Muscle layer of colon (tissue), 2 donors: ENCODE data around the gene SEMG1.

ENCODE experiments used
- H3K27ac ChIP-seq: one replicate; pipeline ENCODE4 v1.7.0; 2013; ENCODE audit warnings: low read depth, mild to moderate bottlenecking, low read length, moderate library complexity
- H3K27me3 ChIP-seq, 2 donors: one replicate each; pipeline ENCODE4 v1.7.0; 2013; ENCODE audit warnings: low read length in 2 of 2, mild to moderate bottlenecking in 2 of 2; ENCODE audit not compliant: insufficient read depth in 2 of 2, control insufficient read depth in 1 of 2
- H3K36me3 ChIP-seq: one replicate; pipeline ENCODE4 v1.7.0; 2013; ENCODE audit warnings: mild to moderate bottlenecking, low read length; ENCODE audit not compliant: insufficient read depth
- H3K4me1 ChIP-seq: one replicate; pipeline ENCODE4 v1.7.0; 2013; ENCODE audit warnings: mild to moderate bottlenecking, low read length; ENCODE audit not compliant: insufficient read depth
- H3K4me3 ChIP-seq, 2 donors: one replicate each; pipeline ENCODE4 v1.7.0; 2013; ENCODE audit warnings: low read length in 2 of 2, low read depth in 1 of 2, mild to moderate bottlenecking in 1 of 2, moderate library complexity in 1 of 2
- H3K9ac ChIP-seq: one replicate; pipeline ENCODE4 v1.7.0; 2013; ENCODE audit warnings: low read length
- H3K9me3 ChIP-seq: one replicate; pipeline ENCODE4 v1.7.0; 2013; ENCODE audit warnings: mild to moderate bottlenecking, low read length
- donor health status: abdominal sarcoma.
- donor health status: Adenocarcinoma of cecum.

The SEMG1 gene

GRCh38 chr20:45257161-45257560 lies 50.3 kb downstream of the SEMG1 start:
- Histone ChIP-seq H3K9me3 (no peaks in the 10 kb centered on the region), H3K4me1 (peaks cover 4% of the 10 kb centered on the region), H3K4me3 (no peak overlapping the region), H3K27ac (no peak overlapping the region), H3K27me3 (no peaks in the 10 kb centered on the region), H3K9ac (no peak overlapping the region), H3K36me3 (no peaks in the 10 kb centered on the region)

DNA sequence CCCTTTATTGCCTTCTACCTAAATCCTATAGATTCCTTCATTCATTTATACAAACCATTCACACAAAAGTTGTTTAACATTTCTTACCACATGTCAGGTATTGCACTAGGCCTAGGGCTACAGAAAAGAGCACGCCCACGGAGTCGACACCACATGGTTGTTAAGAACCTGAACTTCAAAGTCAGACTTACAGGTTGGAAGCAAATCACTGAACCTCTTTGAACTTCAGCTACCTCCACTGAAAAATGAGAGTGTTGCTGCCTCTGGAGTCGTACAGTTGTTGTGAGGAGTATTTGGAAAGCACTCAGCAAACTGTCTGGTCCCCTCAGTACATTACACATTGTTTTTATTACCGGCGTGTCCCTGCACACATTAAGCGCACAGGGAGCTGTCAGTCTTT lies 50.9 kb downstream of the SEMG1 start:
- Histone ChIP-seq H3K36me3 (no peaks in the 10 kb centered on the region), H3K9me3 (no peaks in the 10 kb centered on the region), H3K4me1 (peaks cover 4% of the 10 kb centered on the region), H3K4me3 (no peak overlapping the region), H3K27me3 (no peaks in the 10 kb centered on the region), H3K9ac (no peak overlapping the region), H3K27ac (no peak overlapping the region)

GRCh38 chr20:45258259-45258658 lies 51.4 kb downstream of the SEMG1 start:
- H3K27ac ChIP-seq = no peak overlapping the region
- H3K9ac ChIP-seq = no peak overlapping the region
- H3K27me3 ChIP-seq = no peaks in the 10 kb centered on the region
- H3K4me1 ChIP-seq = peaks cover 4% of the 10 kb centered on the region
- no peaks in the 10 kb centered on the region for H3K36me3 ChIP-seq
- H3K4me3 ChIP-seq = no peak overlapping the region
- H3K9me3 ChIP-seq = no peaks in the 10 kb centered on the region

- Histone ChIP-seq H3K4me3 (no peak overlapping the region), H3K9me3 (no peaks in the 10 kb centered on the region), H3K4me1 (peaks cover 4% of the 10 kb centered on the region), H3K27ac (no peak overlapping the region), H3K27me3 (no peaks in the 10 kb centered on the region), H3K9ac (no peak overlapping the region), H3K36me3 (no peaks in the 10 kb centered on the region)
These were observed 51.8 kb downstream of the SEMG1 start for GRCh38 chr20:45258664-45259063.
